T-helper 17 cell (primary cell): ENCODE measurements around the gene NR2C1. TPM values are rescaled to one million over a fixed set of nuclear protein-coding genes. Genes with fewer than 3 reads are reported as not detected.

ENCODE experiments used
- total RNA-seq, 4 donors: library from RNA in 2 of 4; stranded (reverse) in 2 of 4; gene quantifications; one replicate each; pipeline ENCODE4 v1.2.3 and lab custom pipeline; 2022 to 2026

NR2C1 gene
- total RNA-seq, 2 donors from 2014 or later = 49.9 to 55.6 TPM

Other genes starting within 250 kb of the NR2C1 start
- 10 to 100 TPM; 57.7 to 65.2 TPM for gene NDUFA12, start 69.9 kb downstream of the NR2C1 start, total RNA-seq
- 1 to 10 TPM; 1.2 to 1.3 TPM for gene FGD6, start 143.8 kb upstream of the NR2C1 start, total RNA-seq
- gene VEZT, start 144.2 kb upstream of the NR2C1 start, total RNA-seq = 10 to 100 TPM; 46.4 to 54.9 TPM